H9 (cell line): ENCODE measurements around the gene PHACTR1. TPM values are rescaled to one million over a fixed set of nuclear protein-coding genes. Genes with fewer than 3 reads are reported as not detected.

Experiments
- DNase-seq: peaks from one replicate; pipeline ENCODE4 v3.0.0-alpha.2; 2017
- H2AFZ ChIP-seq: one replicate; pipeline ENCODE4 v1.6.1; 2013; ENCODE audit warnings: mild to moderate bottlenecking, low read length, control low read depth, moderate library complexity
- H2AK5ac ChIP-seq: 2 replicates; pipeline ENCODE4 v1.6.1; 2013; ENCODE audit warnings: low read length, control low read depth, mixed read lengths; ENCODE audit not compliant: insufficient read length
- H2BK120ac ChIP-seq: one replicate; pipeline ENCODE4 v1.6.1; 2013; ENCODE audit warnings: low read depth, mild to moderate bottlenecking, low read length, control low read depth, inconsistent platforms; ENCODE audit not compliant: poor library complexity, severe bottlenecking
- H2BK12ac ChIP-seq: 2 replicates; pipeline ENCODE4 v1.6.1; 2013; ENCODE audit warnings: low read length, control low read depth, mixed read lengths, low read depth; ENCODE audit not compliant: insufficient read length
- H2BK15ac ChIP-seq: 2 replicates; pipeline ENCODE4 v1.6.1; 2013; ENCODE audit warnings: low read depth, low read length, control low read depth
- H2BK20ac ChIP-seq: one replicate; pipeline ENCODE4 v1.6.1; 2013; ENCODE audit warnings: low read depth, mild to moderate bottlenecking, low read length, control low read depth, inconsistent platforms; ENCODE audit not compliant: poor library complexity, severe bottlenecking
- H2BK5ac ChIP-seq: 2 replicates; pipeline ENCODE4 v1.6.1; 2013; ENCODE audit warnings: low read length, control low read depth, mixed read lengths; ENCODE audit not compliant: insufficient read length
- H3K14ac ChIP-seq: 2 replicates; pipeline ENCODE4 v1.6.1; 2013; ENCODE audit warnings: low read length, control low read depth; ENCODE audit not compliant: insufficient read depth
- H3K18ac ChIP-seq: 2 replicates; pipeline ENCODE4 v1.6.1; 2013; ENCODE audit warnings: low read depth, mild to moderate bottlenecking, mixed read lengths, low read length, control low read depth; ENCODE audit not compliant: insufficient read length
- H3K23ac ChIP-seq: 2 replicates; pipeline ENCODE4 v1.6.1; 2013; ENCODE audit warnings: low read length, control low read depth, mixed read lengths, low read depth; ENCODE audit not compliant: insufficient read length
- H3K23me2 ChIP-seq: 2 replicates; pipeline ENCODE4 v1.6.1; 2013; ENCODE audit warnings: low read depth, mild to moderate bottlenecking, mixed read lengths, low read length, control low read depth; ENCODE audit not compliant: insufficient read length, poor library complexity, severe bottlenecking
- H3K27ac ChIP-seq: 2 replicates; pipeline ENCODE4 v1.5.1; 2013; ENCODE audit warnings: low read length, control low read depth, mixed read lengths, low read depth; ENCODE audit not compliant: insufficient read length
- H3K27me3 ChIP-seq: 2 replicates; pipeline ENCODE4 v1.6.1; 2013; ENCODE audit warnings: low read length, control low read depth, inconsistent platforms; ENCODE audit not compliant: insufficient read depth
- H3K4ac ChIP-seq: 2 replicates; pipeline ENCODE4 v1.6.1; 2013; ENCODE audit warnings: low read depth, mild to moderate bottlenecking, control low read depth, inconsistent platforms, low read length, moderate library complexity
- H3K4me1 ChIP-seq: 2 replicates; pipeline ENCODE4 v1.6.1; 2013; ENCODE audit warnings: low read length, control low read depth, inconsistent platforms; ENCODE audit not compliant: insufficient read depth
- H3K4me2 ChIP-seq: 2 replicates; pipeline ENCODE4 v1.6.1; 2013; ENCODE audit warnings: low read length, control low read depth, mixed read lengths; ENCODE audit not compliant: insufficient read length, insufficient read depth
- H3K56ac ChIP-seq: 2 replicates; pipeline ENCODE4 v1.6.1; 2013; ENCODE audit warnings: low read depth, mild to moderate bottlenecking, mixed read lengths, low read length, control low read depth; ENCODE audit not compliant: insufficient read length
- H3K79me1 ChIP-seq: 2 replicates; pipeline ENCODE4 v1.6.1; 2013; ENCODE audit warnings: low read depth, mild to moderate bottlenecking, moderate library complexity, low read length, control low read depth, inconsistent platforms; ENCODE audit not compliant: insufficient read depth, poor library complexity, severe bottlenecking
- H3K79me2 ChIP-seq: 2 replicates; pipeline ENCODE4 v1.6.1; 2013; ENCODE audit warnings: low read length, control low read depth, inconsistent platforms; ENCODE audit not compliant: insufficient read depth
- H3K9ac ChIP-seq: 2 replicates; pipeline ENCODE4 v1.6.1; 2013; ENCODE audit warnings: low read length, control low read depth, mixed read lengths; ENCODE audit not compliant: insufficient read length; ENCODE audit errors: extremely low read depth
- H3K9me3 ChIP-seq: one replicate; pipeline ENCODE4 v1.6.1; 2013; ENCODE audit warnings: low read depth, low read length, inconsistent platforms; ENCODE audit not compliant: control insufficient read depth
- H3T11ph ChIP-seq: one replicate; pipeline ENCODE4 v1.6.1; 2013; ENCODE audit warnings: mild to moderate bottlenecking, low read length, control low read depth, inconsistent platforms
- H4K20me1 ChIP-seq: one replicate; pipeline ENCODE4 v1.6.1; 2013; ENCODE audit not compliant: control insufficient read depth, insufficient read length, insufficient read depth
- H4K5ac ChIP-seq: 2 replicates; pipeline ENCODE4 v1.6.1; 2013; ENCODE audit warnings: low read depth, mild to moderate bottlenecking, mixed read lengths, low read length, control low read depth; ENCODE audit not compliant: insufficient read length
- H4K8ac ChIP-seq: replicated peaks from 2 replicates; pipeline ENCODE4 v1.6.1; 2013; ENCODE audit warnings: low read length, control low read depth, mixed read lengths, low read depth; ENCODE audit not compliant: insufficient read length
- H4K91ac ChIP-seq: 2 replicates; pipeline ENCODE4 v1.6.1; 2013; ENCODE audit warnings: low read depth, mild to moderate bottlenecking, moderate library complexity, mixed read lengths, low read length, control low read depth; ENCODE audit not compliant: insufficient read length
- H3K27ac Mint-ChIP-seq, 3 experiments: 2 replicates in 2 of 3; 3 replicates in 1 of 3; pipeline ENCODE4 v1.8.0; 2020 to 2021; ENCODE audit warnings: mixed read lengths in 3 of 3, mild to moderate bottlenecking in 1 of 3, moderate library complexity in 1 of 3
- H3K27me3 Mint-ChIP-seq: 2 replicates; pipeline ENCODE4 v1.8.0; 2021; ENCODE audit warnings: low read depth, mild to moderate bottlenecking, moderate library complexity, mixed read lengths
- H3K36me3 Mint-ChIP-seq, 3 experiments: 2 replicates in 2 of 3; 3 replicates in 1 of 3; pipeline ENCODE4 v1.8.0; 2020 to 2021; ENCODE audit warnings: low read depth in 3 of 3, mixed read lengths in 3 of 3; ENCODE audit not compliant: insufficient read depth in 1 of 3
- H3K4me1 Mint-ChIP-seq, 2 experiments: 2 replicates each; pipeline ENCODE4 v1.8.0; 2020; ENCODE audit warnings: mixed read lengths in 2 of 2
- H3K4me3 Mint-ChIP-seq, 2 experiments: 2 replicates in 1 of 2; 3 replicates in 1 of 2; pipeline ENCODE4 v1.8.0; 2020 to 2021; ENCODE audit warnings: mild to moderate bottlenecking in 2 of 2, mixed read lengths in 2 of 2, moderate library complexity in 1 of 2
- H3K9me3 Mint-ChIP-seq, 2 experiments: 2 replicates in 1 of 2; 3 replicates in 1 of 2; pipeline ENCODE4 v1.8.0; 2020; ENCODE audit warnings: mild to moderate bottlenecking in 2 of 2, mixed read lengths in 2 of 2, moderate library complexity in 1 of 2
- CTCF ChIP-seq: fragments of 200-600 bp; sonication (generic); conservative IDR thresholded peaks from 3 replicates; pipeline ENCODE4 v1.8.0; 2021; ENCODE audit warnings: antibody characterized with exemption, mild to moderate bottlenecking
- WGBS: extraction: QIAGEN DNeasy Blood & Tissue Kit; methylation state at CpG from one replicate; pipeline ENCODE4 v1.1.7; 2013; ENCODE audit warnings: missing lambda C conversion rate, low lambda C conversion rate, mixed read lengths; ENCODE audit not compliant: insufficient read length; ENCODE audit errors: extremely low coverage; 5-methylcytosine and 5-hydroxymethylcytosine counted together
- total RNA-seq: library from RNA; stranded (reverse); gene quantifications from 2 replicates; pipeline ENCODE4 v1.2.1, GENCODE V29; 2021

PHACTR1 gene
- total RNA-seq, 1 experiment from 2014 or later, result 15.9 TPM

DNA sequence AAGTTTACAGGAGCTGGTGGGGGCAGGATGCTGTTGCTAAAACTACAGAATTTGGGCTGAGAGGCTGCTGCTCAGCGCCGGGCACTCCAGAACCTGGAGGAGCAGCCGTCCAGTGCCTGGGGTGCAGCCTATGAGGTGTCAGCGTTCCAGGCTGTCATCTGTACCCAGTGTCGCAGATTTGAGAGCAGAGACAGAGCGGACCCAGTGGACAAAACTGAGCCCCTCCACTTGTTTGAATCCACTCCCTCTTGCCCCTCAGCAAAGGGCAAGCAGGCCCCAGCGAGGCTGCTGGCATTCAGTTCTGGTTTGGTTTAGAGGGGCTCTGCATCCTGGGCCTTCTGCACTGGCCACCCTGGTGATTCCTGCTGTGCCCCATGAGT is 467.5 kb downstream of the PHACTR1 start:
- Histone ChIP-seq H3K4me2 (no peak overlapping the region), H3K56ac (no peak overlapping the region), H3K27me3 (no peaks in the 10 kb centered on the region), H3K27ac (no peak overlapping the region), H3K23me2 (no peaks in the 10 kb centered on the region), H3K14ac (no peak overlapping the region), H3K9me3 (no peaks in the 10 kb centered on the region), H2BK15ac (no peak overlapping the region), H2AFZ (no peak overlapping the region), H2BK20ac (no peak overlapping the region), H3K79me1 (no peaks in the 10 kb centered on the region), H4K20me1 (no peaks in the 10 kb centered on the region), H3K4ac (no peak overlapping the region), H3K9ac (no peak overlapping the region), H4K8ac (no peak overlapping the region), H3K79me2 (no peaks in the 10 kb centered on the region), H3K23ac (no peak overlapping the region), H2BK120ac (no peak overlapping the region), H4K5ac (no peak overlapping the region), H3K18ac (no peak overlapping the region), H2BK5ac (no peak overlapping the region), H3K4me1 (no peaks in the 10 kb centered on the region), H3T11ph (no peak overlapping the region), H4K91ac (no peak overlapping the region), H2AK5ac (no peak overlapping the region), H2BK12ac (no peak overlapping the region)
- no peak overlapping the region for H3K27ac Mint-ChIP-seq
- TF ChIP-seq CTCF, result no peak
- no peak for DNase-seq
- no peaks in the 10 kb centered on the region for H3K9me3 Mint-ChIP-seq
- WGBS, result no CpG with 5 or more reads among the region's 7 CpGs
- H3K4me1 Mint-ChIP-seq, result peaks cover 6 to 7% of the 10 kb centered on the region in 2 experiments
- H3K4me3 Mint-ChIP-seq, result no peak overlapping the region
- H3K36me3 Mint-ChIP-seq, result no peaks in the 10 kb centered on the region
- H3K27me3 Mint-ChIP-seq, result peaks cover 2% of the 10 kb centered on the region; the same call in 1 of the 2 replicates
